Measurements from ENCODE around the gene CLK1. TPM values are rescaled to one million over a fixed set of nuclear protein-coding genes. Genes with fewer than 3 reads are reported as not detected.

The CLK1 gene
- total and polyA plus RNA-seq, 9 of the 15 experiments (the other 6 are each of a cell fraction or from before 2014, with no cell fraction given): 29.3 to 99.2 (median 47.0) TPM

- TF ChIP-seq, protein P1, sequence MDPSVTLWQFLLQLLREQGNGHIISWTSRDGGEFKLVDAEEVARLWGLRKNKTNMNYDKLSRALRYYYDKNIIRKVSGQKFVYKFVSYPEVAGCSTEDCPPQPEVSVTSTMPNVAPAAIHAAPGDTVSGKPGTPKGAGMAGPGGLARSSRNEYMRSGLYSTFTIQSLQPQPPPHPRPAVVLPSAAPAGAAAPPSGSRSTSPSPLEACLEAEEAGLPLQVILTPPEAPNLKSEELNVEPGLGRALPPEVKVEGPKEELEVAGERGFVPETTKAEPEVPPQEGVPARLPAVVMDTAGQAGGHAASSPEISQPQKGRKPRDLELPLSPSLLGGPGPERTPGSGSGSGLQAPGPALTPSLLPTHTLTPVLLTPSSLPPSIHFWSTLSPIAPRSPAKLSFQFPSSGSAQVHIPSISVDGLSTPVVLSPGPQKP (CRISPR knock-in tag; IDR thresholded peaks at IDR 0.05): no peak
- no peak for TF ChIP-seq ZNF695 (CRISPR knock-in tag; IDR thresholded peaks at IDR 0.05)
- TF ChIP-seq PRPF4 (IDR thresholded peaks at IDR 0.05; ENCODE audit: insufficient read depth, low read depth, low read length, poor library complexity, severe bottlenecking): no peak
- peak; percentile 63 for TF ChIP-seq PKNOX1 (IDR thresholded peaks at IDR 0.05)
- TF ChIP-seq PML (IDR thresholded peaks at IDR 0.05; ENCODE audit: low read length): peak; percentile 57
- TF ChIP-seq, protein P2, sequence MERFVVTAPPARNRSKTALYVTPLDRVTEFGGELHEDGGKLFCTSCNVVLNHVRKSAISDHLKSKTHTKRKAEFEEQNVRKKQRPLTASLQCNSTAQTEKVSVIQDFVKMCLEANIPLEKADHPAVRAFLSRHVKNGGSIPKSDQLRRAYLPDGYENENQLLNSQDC (CRISPR knock-in tag; IDR thresholded peaks at IDR 0.05): no peak
- TF ChIP-seq KLF6 (CRISPR knock-in tag; IDR thresholded peaks at IDR 0.05; ENCODE audit: borderline replicate concordance): no peak
- TF ChIP-seq NKRF (IDR thresholded peaks at IDR 0.05; ENCODE audit: borderline replicate concordance): 0 out of 2 replicates have a peak, but pooled peaks have one; percentile 64
- TF ChIP-seq NBN (IDR thresholded peaks at IDR 0.05; ENCODE audit: low read depth): peak; percentile 85
- TF ChIP-seq ZNF263 (CRISPR knock-in tag; IDR thresholded peaks at IDR 0.05; ENCODE audit: borderline replicate concordance): peak; percentile 23; the same call in 1 of the 2 replicates
- peak; percentile 87 for TF ChIP-seq PHF20 (IDR thresholded peaks at IDR 0.05; ENCODE audit: partially characterized antibody)
- TF ChIP-seq SP2 (IDR thresholded peaks at IDR 0.05; ENCODE audit: extremely low read depth, low read depth, low read length, poor library complexity, severe bottlenecking): no peak
- TF ChIP-seq ARNT (IDR thresholded peaks at IDR 0.05): peak in 1 of 2 experiments; percentile 43; a peak in 1 of 4 replicates
- no peak for TF ChIP-seq ZNF212 (CRISPR knock-in tag; IDR thresholded peaks at IDR 0.05)
- peak; percentile 43; the same call in 1 of the 2 replicates for TF ChIP-seq NFRKB (IDR thresholded peaks at IDR 0.05; ENCODE audit: low read depth)
- peak; percentile 53; the same call in 1 of the 2 replicates for TF ChIP-seq ZNF589 (CRISPR knock-in tag; IDR thresholded peaks at IDR 0.05; ENCODE audit: low read depth)
- TF ChIP-seq KDM1A (IDR thresholded peaks at IDR 0.05): no peak
- no peak for TF ChIP-seq ZSCAN29 (IDR thresholded peaks at IDR 0.05)
- peak; percentile 70 for TF ChIP-seq DPF2 (IDR thresholded peaks at IDR 0.05)
- TF ChIP-seq NCOA6 (IDR thresholded peaks at IDR 0.05): no peak
- TF ChIP-seq TCF3 (CRISPR knock-in tag; IDR thresholded peaks at IDR 0.05): 0 out of 2 replicates have a peak, but pooled peaks have one; percentile 19
- TF ChIP-seq ZBTB5 (IDR thresholded peaks at IDR 0.05): no peak
- TF ChIP-seq STAT5A (IDR thresholded peaks at IDR 0.05; ENCODE audit: borderline replicate concordance, low read length): 0 out of 2 replicates have a peak, but pooled peaks have one; percentile 11
These were observed 24.5 kb upstream of the CLK1 start, which contains the start of the genes NIF3L1 and PPIL3 (continued) for GRCh38 chr2:200888704-200889625.

All from K562 (cell line).